Bone marrow (tissue), 2 donors: Measurements from ENCODE around the gene AIFM3.

Source experiments
- DNase-seq, 2 donors: peaks; one replicate each; lab custom pipeline; 2025; lab: John Stamatoyannopoulos, UW

The AIFM3 gene

GRCh38 chr22:20957683-20958431, 9.2 kb upstream of the AIFM3 start:
- DNase-seq = no peak

DNA sequence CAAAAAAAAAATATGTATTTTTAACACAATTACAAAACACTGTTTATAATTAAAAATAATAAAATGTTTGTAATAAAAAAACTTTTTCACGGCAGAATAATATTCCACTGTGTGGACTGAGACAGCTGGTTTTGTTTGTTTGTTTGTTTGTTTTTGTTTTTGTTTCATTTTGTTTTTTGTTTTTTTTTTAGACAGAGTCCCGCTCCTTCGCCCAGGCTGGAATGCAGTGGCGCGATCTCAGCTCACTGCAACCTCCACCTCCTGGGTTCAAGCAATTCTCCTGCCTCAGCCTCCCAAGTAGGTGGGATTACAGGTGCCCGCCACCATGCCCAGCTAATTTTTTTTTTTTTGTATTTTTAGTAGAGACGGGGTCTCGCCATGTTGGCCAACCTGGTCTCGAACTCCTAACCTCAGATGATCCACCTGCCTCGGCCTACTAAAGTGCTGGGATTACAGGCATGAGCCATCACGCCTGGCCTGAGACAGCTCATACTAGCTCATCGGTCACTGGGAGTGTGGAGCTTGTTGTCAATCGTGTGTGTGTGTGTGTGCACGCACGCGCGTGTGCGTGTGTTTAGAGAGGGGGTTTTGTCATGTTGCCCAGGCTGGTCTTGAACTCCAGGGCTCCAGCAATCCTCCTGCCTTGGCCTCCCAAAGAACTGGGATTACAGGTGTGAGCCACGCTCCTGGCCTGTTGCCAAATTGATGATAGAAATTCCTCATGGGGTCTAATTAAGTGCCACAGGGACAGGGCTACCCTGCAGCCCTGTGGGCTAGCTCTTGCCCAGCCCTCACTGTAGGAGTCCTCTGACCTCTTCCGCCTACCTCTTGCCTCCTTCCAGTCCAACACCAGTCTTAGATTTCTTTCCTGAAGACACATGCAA, 7.2 kb upstream of the AIFM3 start:
- no peak for DNase-seq

GRCh38 chr22:20960609-20961008, 6.4 kb upstream of the AIFM3 start:
- no peak for DNase-seq

- DNase-seq = no peak
These were observed 4.5 kb upstream of the AIFM3 start for GRCh38 chr22:20962491-20962945.

- DNase-seq = no peak
These were observed 3.6 kb upstream of the AIFM3 start for GRCh38 chr22:20963201-20964052.

DNA sequence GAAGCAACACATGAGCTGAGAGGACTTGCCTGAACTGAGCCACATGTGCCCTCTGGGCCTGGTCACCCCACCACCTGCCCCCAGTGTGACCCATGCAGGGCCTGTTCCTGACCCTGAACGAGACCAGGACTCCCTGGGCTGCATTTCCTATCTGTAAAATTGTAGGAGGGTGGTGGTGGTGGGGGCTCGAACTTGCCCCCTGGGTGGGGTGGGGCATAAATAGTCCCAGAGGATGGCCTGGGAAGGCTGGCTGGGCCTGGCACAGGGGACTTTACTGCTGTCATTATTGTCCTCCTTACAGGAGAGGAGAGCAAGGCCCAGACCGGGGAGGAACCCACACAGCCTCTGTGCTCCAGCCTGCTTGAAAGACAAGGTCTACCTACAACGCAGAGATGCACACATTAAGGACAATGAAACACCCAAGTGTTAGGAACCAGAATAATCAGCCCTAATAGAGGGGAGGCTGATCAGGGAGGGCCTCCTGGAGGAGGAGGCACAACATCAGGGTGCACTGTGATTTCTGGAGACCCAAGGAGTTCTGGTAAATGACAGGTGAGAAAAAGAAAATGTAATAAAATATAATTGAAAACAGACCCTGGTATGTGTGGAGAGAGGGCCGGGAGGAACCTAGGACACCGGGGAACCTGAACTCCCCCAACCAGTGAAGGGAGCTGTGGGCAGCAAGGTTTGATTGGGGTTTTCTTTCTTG, 2.8 kb upstream of the AIFM3 start:
- DNase-seq = no peak

DNA sequence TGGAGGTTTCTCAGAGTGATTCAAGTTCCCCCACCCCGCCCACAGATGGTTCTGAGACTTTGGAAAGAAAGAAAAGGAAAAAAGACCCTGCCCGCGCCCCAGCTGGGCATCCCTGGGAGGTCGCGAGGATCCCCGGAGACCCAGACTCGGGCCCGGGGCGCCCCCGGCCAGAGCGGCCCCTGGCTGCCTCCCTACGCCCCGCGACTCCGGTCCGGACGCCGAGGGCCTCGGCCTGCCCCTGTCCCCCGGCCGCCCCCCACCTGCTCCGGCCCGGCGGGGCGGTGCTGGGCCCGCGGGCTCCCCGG, 2.3 kb upstream of the AIFM3 start:
- no peak for DNase-seq

DNA sequence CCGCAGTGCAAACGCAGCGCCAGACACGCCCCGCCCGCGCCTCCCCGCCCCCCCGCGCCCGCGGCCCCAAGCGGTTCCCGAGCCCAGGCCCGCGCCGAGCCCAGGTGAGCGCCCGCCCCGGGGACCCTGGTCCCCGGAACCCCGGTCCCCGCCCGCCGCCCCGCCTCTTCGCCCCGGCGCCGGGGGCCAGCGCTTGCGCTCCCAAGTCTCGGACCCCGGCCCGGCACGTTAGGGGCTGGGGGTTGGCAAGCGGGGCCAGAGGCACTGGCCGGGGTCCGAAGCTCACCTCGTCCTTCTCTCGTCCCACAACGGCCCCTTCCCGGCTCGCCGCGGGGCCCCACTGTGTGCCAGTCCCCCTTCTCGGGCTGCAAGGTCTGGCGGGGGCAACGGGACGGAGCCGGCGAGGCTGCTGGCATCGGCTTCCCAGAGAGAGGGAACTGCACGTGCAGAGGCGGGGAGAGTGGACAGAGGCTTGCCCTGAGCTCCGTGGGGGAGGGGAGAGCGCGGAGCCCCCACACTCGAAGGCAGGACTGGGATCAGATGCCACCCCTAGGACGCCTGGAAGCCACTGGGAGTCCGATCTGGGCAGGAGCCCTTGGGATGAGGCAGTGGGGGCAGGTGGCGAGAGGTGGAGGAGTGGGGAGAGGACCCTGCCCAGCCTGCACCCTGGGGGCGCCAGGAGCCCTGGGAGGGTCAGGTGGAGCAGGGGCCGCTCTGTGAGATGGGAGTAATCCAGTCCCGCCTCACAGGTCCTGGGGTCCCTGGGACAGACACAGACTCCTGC, 1.8 kb upstream of the AIFM3 start:
- DNase-seq = no peak

DNA sequence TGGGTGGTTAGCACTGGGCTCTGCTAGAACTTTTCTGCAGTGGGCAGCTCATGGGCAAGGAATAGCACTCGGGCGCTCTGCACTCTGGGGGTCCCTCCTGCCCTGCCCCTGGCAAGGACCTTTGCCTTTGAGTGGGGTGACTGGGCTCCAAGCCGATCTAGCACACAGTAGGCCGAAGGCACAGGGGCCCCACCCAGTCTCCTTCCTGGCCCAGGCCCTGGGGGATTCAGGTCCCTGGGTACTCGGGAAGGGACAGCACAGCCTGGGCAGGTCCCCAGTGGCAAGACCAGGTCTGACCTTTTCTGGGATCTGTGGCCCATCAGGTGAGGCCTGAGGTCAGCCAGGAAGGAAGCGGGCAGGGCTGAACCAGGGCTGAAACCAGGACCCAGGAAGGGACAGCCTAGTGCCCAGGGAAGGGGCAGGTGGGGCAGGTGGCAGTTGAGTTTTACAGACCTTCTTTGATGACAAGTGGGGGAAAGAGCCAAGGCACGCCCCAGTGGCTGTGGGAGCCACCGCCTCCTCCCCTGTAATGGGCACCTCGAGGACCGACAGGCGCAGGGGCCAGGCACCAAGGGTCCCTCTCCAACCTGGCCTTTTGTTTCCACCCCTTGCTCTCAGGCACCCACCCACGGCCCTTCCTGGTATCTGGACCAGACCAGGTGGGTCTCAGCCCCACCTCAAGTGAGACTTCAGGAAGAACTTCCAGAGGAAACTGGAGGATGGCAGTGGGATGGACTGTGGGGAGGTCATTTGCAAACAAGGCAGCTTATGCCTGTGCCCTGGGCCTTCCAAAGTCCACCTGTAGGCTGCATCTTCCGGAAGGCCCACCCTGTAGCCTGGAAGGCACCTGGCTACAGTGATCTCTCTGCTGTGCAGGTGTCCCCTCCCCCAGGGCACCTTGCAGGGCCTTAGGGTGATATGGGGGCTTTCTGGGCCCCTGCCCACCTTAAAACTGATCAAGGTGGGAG, 883 bp upstream of the AIFM3 start:
- DNase-seq = no peak

- no peak for DNase-seq
These were observed 699 bp downstream of the AIFM3 start for GRCh38 chr22:20967697-20968211.

- no peak for DNase-seq
These were observed 1.4 kb downstream of the AIFM3 start for GRCh38 chr22:20968281-20968977.

DNA sequence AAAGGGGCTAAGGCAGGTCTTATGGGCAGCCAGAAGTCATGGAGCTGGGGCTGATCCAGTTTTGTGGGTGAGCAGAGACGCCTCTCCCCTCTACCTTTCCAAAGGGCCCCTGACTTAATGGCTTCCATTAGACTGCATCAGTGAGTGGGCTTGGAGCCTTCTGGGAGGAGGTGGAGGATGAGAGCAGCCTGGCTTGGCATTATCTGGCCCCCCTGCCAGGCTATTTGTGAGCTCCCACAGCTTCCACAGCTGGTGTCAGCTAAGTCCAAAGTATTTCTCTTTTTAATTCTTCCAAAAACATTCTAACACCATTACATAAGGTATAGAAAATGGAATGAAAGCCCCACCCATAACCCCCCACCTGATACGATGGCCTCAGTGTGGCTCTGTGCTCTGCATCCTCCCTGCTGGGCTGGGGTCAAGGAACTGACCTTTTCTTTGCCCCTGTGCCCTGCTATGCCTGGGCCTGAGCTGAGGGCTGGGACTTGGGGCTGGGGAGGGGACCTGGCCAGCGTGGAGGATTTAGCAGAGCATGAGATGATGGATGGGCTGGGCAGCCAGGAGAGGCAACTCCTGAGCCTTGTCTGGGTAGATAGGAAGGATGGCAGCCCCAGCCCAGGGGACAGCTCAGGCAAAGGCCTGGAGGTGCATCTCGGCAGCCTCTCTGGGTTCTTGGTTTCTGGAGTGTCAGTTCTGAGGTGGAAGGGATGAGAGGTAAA, 4.0 kb downstream of the AIFM3 start:
- no peak for DNase-seq

- peak in 1 of 2 donors; percentile 26 for DNase-seq
These were observed 5.1 kb downstream of the AIFM3 start for GRCh38 chr22:20972014-20972694.

DNA sequence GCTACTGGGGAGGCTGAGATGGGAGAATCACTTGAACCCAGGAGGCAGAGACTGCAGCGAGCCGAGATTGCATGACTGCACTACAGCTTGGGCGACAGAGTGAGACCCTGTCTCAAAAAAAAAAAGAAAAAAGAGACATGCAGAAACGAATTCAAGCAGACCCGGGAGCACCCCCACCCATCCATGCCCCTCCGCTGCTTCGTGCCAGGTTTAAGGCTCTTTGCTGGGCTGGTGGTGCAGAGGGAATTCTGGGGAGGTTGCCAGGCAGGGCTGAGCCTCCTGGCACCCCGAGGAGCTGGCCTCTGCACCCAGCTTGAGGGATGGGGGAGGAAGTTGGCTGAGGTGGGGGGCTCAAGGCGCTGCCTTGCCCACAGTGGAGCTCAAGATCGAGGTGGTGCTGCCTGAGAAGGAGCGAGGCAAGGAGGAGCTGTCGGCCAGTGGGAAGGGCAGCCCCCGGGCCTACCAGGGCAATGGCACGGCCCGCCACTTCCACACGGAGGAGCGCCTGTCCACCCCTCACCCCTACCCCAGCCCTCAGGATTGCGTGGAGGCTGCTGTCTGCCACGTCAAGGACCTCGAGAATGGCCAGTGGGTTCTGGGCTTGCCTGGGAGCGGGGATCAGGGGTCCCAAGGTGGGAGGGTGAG, 6.0 kb downstream of the AIFM3 start:
- no peak for DNase-seq

DNA sequence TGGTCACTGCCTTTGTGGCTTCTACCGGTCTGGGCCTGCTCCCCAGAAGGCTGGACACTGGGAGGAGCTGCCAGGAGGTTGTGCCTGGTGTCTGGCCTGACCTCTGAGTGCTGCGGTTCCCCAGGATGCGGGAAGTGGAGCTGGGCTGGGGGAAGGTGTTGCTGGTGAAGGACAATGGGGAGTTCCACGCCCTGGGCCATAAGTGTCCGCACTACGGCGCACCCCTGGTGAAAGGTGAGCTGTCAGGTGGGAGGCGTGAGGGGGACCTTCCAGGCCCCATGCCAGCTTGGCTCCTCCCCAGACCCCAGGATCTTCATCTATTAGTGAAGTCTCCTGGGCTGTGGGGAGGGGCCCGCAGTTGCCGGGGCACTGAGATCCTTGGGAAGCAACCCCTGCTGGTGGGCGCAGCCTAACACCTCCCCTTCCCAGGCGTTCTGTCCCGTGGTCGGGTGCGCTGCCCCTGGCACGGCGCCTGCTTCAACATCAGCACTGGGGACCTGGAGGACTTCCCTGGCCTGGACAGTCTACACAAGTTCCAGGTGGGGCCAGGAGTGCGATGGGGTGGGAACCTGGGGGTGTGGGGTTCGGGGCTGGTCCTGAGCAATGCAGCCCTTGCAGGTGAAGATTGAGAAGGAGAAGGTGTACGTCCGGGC, 6.7 kb downstream of the AIFM3 start:
- no peak for DNase-seq

DNA sequence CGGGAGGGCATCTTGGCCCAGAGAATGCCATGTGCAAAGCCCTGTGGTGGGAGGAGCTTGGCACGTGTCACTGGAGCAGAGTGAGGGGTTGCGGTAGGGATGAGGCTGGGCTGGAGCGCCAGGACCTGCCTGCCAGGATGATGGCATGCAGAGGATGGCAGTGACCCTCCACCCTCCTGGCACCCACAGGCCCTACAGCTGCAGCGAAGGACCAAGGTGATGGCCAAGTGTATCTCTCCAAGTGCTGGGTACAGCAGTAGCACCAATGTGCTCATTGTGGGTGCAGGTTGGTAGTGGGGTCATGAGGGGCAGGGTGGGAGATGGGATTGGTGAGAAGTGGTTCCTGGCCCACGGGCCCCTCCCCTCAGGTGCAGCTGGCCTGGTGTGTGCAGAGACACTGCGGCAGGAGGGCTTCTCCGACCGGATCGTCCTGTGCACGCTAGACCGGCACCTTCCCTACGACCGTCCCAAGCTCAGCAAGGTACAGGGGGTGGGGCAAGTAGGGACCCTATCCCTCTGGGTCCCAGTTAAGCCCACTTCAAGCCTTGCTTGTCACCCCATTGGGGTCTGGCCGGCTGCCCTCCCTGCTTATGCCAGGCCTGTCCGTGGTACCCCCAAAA, 7.4 kb downstream of the AIFM3 start:
- no peak for DNase-seq
